ENCODE measurements around the gene CPA2.

CPA2 gene

DNA sequence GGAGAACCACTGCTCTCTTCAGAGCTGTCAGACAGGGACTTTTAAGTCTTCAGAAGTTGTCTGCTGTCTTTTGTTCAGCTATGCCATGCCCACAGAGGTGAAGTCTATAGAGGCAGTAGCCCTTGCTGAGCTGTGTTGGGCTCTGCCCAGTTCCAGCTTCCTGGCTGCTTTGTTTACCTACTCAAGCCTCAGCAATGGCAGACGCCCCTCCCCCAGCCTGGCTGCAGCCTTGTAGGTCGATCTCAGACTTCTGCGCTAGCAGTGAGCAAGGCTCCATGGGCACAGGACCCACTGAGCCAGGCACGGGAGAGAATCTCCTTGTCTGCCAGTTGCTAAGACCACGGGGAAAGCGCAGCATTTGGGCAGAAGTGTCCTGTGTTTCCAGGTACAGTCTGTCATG lies 12.1 kb upstream of the CPA2 start:
- no peak for DNase-seq (ENCODE audit: low spot score)

- no peak for DNase-seq (ENCODE audit: low spot score)
Measured at GRCh38 chr7:130256704-130257103, 10.0 kb upstream of the CPA2 start.

DNA sequence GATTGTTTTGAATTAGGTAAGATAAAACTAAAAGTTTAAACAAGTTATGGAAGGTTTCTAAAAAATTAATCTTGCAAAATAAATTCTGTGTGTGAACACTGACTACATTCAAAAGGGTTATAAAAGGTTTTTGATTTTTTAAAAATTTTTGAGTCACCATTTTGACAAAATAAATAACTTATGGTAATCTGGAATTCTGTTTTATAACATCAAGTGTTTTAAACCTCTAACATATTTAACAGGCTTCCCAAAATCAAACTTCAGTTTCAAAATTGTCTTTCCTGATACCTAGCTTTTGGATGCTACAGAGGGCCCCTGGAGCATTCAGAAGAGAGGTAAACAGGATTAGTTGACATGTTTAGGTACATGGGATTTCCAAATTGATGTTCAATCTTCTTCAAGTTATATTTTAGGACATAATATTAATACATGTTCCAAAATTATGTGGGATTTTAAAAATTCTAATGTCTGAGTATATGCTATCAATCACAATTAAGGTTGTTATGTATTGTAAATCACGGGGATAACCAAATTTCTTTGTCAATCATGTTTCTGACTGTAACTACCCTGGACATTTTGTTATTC lies 8.1 kb upstream of the CPA2 start:
- no peak for DNase-seq (ENCODE audit: low spot score)

GRCh38 chr7:130262448-130262847 lies 4.2 kb upstream of the CPA2 start:
- DNase-seq (ENCODE audit: low spot score): no peak

DNA sequence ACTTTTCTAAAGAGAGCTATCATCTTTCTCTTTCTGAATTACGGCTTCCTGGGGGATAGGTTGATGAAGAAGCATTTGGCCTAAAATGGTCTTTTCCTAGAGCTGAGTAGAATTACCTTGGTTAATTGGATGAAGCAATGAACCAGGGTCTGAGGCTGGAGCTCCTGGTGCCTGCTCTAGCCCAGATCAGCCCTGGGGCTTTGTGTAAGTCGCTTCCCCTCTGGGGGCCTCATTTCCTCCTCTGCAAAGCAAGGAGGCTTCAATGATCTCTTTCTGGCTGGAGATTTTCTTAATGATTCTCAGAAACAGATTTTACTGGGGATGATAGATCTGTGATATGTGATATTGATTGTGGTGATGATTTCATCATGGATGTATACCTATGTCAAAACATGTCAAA lies 3.5 kb upstream of the CPA2 start:
- no peak for DNase-seq (ENCODE audit: low spot score)

DNA sequence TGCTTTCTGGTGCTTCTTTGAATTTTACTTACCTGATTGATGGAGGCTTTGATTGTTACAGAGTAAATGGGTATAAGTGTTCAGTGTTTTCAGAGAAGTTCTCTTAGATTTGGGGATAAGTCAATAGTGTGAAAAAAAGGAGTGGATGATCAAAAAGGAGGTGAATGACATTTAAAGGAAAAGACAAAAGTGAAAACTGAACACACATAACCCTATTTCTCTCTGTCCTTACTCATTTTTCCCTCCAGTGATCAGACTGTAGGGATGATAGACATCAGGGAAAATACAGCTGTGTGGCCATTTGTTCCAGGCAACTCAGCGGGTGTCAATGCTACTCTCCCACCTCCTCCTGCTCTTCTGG lies 278 bp downstream of the CPA2 start:
- DNase-seq (ENCODE audit: low spot score): no peak

- no peak for DNase-seq (ENCODE audit: low spot score)
Measured at GRCh38 chr7:130268463-130269317, 2.0 kb downstream of the CPA2 start.

DNA sequence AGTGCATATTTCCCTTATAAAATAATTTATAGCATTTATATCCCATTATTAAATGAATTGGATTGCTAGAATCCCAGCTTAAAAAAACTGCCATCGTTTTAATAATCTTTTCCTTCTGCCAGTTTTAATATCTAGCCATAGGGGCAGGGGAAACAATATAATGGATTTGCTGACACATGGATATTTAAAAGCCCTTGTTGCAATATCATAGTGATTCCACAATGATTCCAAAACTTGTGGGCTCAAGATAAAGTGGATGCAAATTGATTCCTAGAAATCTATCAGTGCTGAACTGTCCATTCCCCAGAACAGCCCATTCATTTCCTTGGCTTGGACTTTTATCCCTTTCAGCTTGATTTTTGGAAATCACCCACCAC lies 2.6 kb downstream of the CPA2 start:
- DNase-seq (ENCODE audit: low spot score): no peak

GRCh38 chr7:130270947-130271800 lies 4.5 kb downstream of the CPA2 start:
- no peak for DNase-seq (ENCODE audit: low spot score)

DNA sequence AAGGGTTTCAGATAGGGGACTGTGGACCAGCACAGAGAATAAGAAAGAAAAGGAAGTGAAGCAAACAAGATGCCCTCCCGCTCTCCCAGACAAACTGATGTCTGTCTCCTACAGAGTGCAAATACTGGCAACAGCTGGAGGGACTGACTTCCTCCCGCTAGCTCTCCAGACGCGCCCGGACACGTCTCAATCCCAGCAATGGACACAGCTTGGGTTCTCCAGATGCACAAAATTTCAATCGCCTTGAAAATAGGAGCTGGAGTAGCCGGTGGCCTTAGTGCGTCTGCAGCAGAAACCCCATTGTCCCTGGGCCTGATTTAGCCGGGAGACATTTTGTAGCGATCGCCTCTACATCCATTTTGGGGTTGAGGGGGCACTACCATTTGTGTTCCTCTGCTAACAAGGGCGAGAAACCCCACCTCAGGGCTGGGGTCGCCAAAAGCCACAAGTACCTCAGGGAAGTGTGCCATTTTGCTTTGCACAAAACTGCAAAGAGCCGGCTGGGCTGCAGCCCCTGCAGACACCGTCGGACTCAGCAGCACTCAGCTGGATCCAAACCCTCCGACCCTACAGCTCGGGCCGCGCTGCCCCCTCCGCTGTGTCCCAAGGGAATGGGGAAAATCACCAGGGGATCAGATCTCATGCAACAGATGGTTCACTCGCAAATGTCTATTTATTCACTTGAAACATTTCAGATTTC lies 5.9 kb downstream of the CPA2 start:
- DNase-seq (ENCODE audit: low spot score): no peak

GRCh38 chr7:130273081-130273932 lies 6.6 kb downstream of the CPA2 start:
- DNase-seq (ENCODE audit: low spot score): no peak

GRCh38 chr7:130273933-130274255 lies 7.2 kb downstream of the CPA2 start:
- no peak for DNase-seq (ENCODE audit: low spot score)

DNA sequence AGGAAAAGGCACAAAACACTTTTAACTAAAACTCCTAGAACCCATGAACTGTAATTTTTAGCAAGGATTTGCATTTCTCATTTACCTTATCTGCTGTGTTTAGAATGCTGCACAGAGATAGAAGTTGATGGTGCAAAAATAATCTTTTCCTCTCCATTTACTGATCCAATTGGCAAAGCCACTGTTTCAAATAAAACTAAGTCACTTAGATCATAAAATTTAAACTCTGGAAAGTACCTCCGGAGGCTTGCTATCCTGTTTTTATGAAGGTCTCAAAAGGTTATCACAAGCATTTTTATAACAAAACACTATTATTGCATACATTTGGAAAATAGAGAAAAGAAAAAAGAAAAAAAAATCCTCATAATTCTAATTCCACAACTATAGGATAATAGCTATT lies 7.6 kb downstream of the CPA2 start:
- DNase-seq (ENCODE audit: low spot score): no peak

GRCh38 chr7:130274983-130275591 lies 8.4 kb downstream of the CPA2 start:
- no peak for DNase-seq (ENCODE audit: low spot score)

DNA sequence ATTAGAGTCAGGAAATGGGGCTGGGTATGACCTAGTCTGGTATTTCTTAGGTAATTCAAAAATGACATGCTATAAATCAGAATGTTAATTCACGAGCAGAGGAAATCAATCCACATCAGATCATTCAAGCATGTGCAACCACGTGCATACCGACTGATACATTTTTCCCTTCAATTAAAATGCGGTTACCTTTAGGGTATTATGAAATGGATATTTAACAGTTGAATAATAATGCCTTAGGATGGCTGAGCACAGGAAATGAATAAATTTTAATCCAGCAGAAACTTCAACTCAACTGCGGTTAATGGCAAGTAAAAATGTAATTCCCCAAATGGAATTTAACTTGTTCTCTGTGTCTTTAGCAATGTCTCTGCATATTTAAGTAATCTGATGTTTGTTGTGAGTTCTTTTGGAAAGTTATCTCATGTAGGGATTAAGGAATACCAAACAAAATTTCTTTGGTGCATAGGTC lies 9.2 kb downstream of the CPA2 start:
- no peak for DNase-seq (ENCODE audit: low spot score)

- DNase-seq (ENCODE audit: low spot score): peak; percentile 100
Measured at GRCh38 chr7:130276796-130277762, 10.4 kb downstream of the CPA2 start.

DNA sequence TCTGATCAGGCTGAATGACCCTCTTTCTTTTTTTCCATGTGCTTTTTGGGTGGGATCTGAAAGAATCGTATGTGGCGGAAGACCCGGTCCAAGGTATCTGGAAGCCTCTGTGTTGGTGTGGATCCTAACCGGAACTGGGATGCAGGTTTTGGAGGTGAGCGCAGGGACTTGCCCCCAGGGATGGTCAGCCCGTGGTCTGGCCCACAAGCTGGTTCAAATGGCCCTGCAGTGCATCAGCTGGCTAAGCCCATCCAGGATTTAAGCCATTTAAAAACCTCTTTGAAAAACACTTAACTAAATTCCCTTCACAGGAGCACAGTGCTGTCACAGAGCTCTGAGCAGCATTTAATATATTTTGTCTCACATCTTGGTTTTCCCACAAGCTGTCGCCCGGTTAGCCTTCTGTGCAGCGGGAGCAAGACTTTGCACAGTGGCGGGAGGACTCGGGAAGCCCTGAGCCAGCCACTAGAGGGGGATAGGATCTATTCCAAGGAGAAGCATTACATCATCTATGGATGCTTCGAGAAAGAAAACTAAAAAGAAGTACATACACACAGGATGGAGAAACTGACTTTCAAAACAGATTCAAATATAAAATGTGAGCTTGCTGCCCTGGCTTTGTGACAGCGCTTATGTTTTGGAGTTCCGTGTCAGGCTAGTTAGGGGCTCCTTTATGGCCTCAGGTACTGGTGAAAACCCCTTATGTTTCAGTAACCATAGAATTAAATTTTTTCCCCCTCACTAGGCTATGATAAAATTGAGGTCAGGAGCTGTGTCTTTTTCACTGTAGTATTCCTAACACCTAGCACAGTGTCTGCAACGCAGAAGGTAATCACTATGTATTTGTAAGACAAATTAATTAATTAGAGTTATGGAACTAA lies 11.3 kb downstream of the CPA2 start:
- peak; percentile 87 for DNase-seq (ENCODE audit: low spot score)

DNA sequence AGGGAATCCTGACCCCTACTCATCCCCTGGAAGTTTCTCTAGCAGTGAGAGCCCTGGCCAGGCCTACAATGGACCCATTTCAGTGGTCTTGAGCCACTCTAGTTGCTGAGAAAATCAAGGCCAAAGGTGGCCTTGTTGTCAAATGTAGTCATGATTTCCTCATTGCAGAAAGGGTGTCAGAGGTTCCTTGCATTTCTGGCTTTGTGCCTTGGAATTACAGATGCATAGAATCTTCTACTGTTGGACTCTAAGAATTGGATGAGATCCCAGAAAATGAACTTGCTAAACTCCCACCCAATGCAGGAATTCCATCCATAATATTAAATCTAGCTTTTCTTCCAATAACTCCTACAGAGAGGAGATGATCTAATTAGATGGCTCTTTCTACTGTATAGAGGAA lies 12.2 kb downstream of the CPA2 start:
- DNase-seq (ENCODE audit: low spot score): peak; percentile 60

- no peak for DNase-seq (ENCODE audit: low spot score)
Measured at GRCh38 chr7:130279286-130279685, 12.6 kb downstream of the CPA2 start.

Measured in COLO829 (cell line).